Measurements from ENCODE around the gene THSD4.

Gene THSD4

GRCh38 chr15:71798641-71799040, 683.4 kb downstream of the THSD4 start:
- TF ChIP-seq CTCF (IDR thresholded peaks at IDR 0.05; ENCODE audit: low read depth, low read length), result no peak
- no peak for DNase-seq (ENCODE audit: low read depth, low spot score)
- no peak overlapping the region for H3K4me3 ChIP-seq (ENCODE audit: low read depth, low read length)
- in situ Hi-C loops (cut with HindIII; ENCODE audit: low sequenced_read_pairs), result no loop called here

GRCh38 chr15:71800190-71800589, 684.9 kb downstream of the THSD4 start:
- H3K4me3 ChIP-seq (ENCODE audit: low read depth, low read length), result no peak overlapping the region
- no peak for DNase-seq (ENCODE audit: low read depth, low spot score)
- TF ChIP-seq CTCF (IDR thresholded peaks at IDR 0.05; ENCODE audit: low read depth, low read length), result no peak
- in situ Hi-C loops (cut with HindIII; ENCODE audit: low sequenced_read_pairs), result no loop called here

- in situ Hi-C loops (cut with HindIII; ENCODE audit: low sequenced_read_pairs), result no loop called here
- peak; percentile 80 for TF ChIP-seq CTCF (IDR thresholded peaks at IDR 0.05; ENCODE audit: low read depth, low read length)
- DNase-seq (ENCODE audit: low read depth, low spot score), result peak; percentile 81
- no peak overlapping the region for H3K4me3 ChIP-seq (ENCODE audit: low read depth, low read length)
These were observed 685.8 kb downstream of the THSD4 start for GRCh38 chr15:71800835-71801745.

- H3K4me3 ChIP-seq (ENCODE audit: low read depth, low read length), result no peak overlapping the region
- in situ Hi-C loops (cut with HindIII; ENCODE audit: low sequenced_read_pairs), result no loop called here
- no peak for TF ChIP-seq CTCF (IDR thresholded peaks at IDR 0.05; ENCODE audit: low read depth, low read length)
- DNase-seq (ENCODE audit: low read depth, low spot score), result no peak
These were observed 686.8 kb downstream of the THSD4 start for GRCh38 chr15:71801935-71802655.

- in situ Hi-C loops (cut with HindIII; ENCODE audit: low sequenced_read_pairs), result no loop called here
- DNase-seq (ENCODE audit: low read depth, low spot score), result no peak
- no peak overlapping the region for H3K4me3 ChIP-seq (ENCODE audit: low read depth, low read length)
- TF ChIP-seq CTCF (IDR thresholded peaks at IDR 0.05; ENCODE audit: low read depth, low read length), result peak; percentile 38
These were observed 687.5 kb downstream of the THSD4 start for GRCh38 chr15:71802770-71803169.

- DNase-seq (ENCODE audit: low read depth, low spot score), result no peak
- in situ Hi-C loops (cut with HindIII; ENCODE audit: low sequenced_read_pairs), result no loop called here
- H3K4me3 ChIP-seq (ENCODE audit: low read depth, low read length), result no peak overlapping the region
- no peak for TF ChIP-seq CTCF (IDR thresholded peaks at IDR 0.05; ENCODE audit: low read depth, low read length)
These were observed 689.0 kb downstream of the THSD4 start for GRCh38 chr15:71804226-71804625.
